Upper lobe of left lung (tissue), 4 donors: ENCODE data around the gene IGF2BP3.

Source experiments
- CTCF ChIP-seq, 6 experiments: fragments of 450-650 bp in 4 of 6; fragments of 200-600 bp in 2 of 6; sonication (generic) in 2 of 6; IDR thresholded peaks; one replicate each; pipeline ENCODE4 v1.5.1; 2016 to 2019; ENCODE audit warnings: antibody characterized with exemption in 6 of 6
- POLR2AphosphoS5 ChIP-seq, 2 donors: sonication (generic); formaldehyde crosslinking; IDR thresholded peaks; one replicate each; pipeline ENCODE4 v1.5.1; 2017; ENCODE audit warnings: antibody characterized with exemption in 2 of 2

DNA sequence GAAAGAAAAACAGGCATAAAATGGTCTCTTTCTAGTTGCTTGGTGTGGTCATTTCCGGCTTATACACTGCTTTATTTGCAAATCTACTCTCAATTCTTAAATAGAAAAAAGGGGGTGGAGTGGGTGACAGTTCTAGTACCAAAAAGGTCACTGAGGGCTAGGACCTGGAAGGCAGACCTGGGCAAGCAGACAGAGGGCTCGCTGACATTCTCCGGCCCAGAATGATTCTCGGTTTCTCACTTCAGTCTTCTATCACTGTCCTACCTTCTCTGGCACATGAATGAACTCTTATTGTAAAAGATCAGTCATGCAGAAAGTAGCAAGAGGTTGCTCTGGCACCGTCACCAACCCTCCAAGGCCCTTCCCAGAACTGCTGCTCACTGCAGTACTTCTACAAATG is 117.1 kb downstream of the IGF2BP3 start:
- TF ChIP-seq CTCF (IDR thresholded peaks at IDR 0.05) (no peak), POLR2AphosphoS5 (IDR thresholded peaks at IDR 0.05) (no peak)
